H54 (cell line): ENCODE measurements around the gene LUC7L2.
"Not testable (repeated sequence)": the region's sequence is repeated elsewhere in the genome, so short reads cannot be mapped to it uniquely, and the experiment has no call there.

ENCODE experiments used
- DNase-seq: peaks from one replicate; pipeline ENCODE4 v3.0.0; 2011; ENCODE audit warnings: low spot score, mixed read lengths; ENCODE audit not compliant: insufficient read length
- FAIRE-seq: peaks from 3 replicates; lab custom pipeline; 2011; peaks lifted over from hg19 to GRCh38; lab: Jason Lieb, UNC
- POLR2A ChIP-seq: IDR thresholded peaks from 2 replicates; pipeline ENCODE4 v1.6.1; 2011; ENCODE audit warnings: low read depth, mild to moderate bottlenecking, low read length

LUC7L2 gene

DNA sequence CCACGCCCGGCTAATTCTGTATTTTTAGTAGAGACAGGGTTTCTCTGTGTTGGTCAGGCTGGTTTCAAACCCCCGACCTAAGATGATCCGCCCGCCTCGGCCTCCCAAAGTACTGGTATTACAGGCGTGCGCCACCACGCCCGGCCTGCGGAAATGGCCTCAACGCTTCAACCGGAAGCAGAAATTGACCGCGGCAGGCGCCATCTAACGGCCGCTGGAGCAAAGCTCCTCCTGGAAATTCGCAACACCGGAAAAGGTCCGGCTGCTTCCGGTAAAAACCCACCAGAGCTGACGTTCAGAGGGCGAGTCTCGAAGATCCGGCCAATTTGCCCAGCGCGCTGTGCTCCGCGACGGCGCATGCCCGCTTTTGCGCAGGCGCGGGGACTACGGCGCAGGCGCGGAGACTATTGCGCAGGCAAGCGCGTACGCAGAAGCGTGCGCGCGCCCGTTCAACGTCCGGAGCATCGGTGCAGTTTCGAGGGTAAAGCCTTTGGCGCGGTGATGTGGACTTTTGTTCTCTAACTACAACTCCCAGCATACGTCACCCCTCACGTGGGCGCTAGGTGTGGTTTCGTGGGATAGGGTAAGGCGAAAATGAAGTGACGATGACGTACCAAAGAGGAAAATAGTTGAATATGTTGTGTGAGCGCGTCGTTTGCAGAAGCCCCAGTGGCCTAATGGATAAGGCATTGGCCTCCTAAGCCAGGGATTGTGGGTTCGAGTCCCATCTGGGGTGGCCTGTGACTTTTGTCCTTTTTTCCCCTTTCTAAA, 19.5 kb upstream of the LUC7L2 start:
- peak; percentile 68 for DNase-seq
- peak; percentile 52 for FAIRE-seq
- 0 out of 2 replicates have a peak, but pooled peaks have one; percentile 25 for TF ChIP-seq POLR2A

DNA sequence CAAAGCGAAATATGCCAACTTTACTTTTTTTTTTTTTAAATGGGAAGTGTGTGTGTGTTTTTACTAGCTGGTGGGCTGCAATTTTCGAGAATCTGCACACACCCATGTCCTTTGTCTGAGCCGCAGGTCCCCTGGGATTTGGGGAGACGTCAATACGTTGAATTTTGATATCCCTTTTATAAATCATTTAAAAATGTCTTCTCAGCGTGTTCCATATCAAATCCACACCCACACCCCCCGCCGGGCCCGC, 19.0 kb upstream of the LUC7L2 start:
- DNase-seq (no peak), FAIRE-seq (no peak)
- no peak for TF ChIP-seq POLR2A

DNA sequence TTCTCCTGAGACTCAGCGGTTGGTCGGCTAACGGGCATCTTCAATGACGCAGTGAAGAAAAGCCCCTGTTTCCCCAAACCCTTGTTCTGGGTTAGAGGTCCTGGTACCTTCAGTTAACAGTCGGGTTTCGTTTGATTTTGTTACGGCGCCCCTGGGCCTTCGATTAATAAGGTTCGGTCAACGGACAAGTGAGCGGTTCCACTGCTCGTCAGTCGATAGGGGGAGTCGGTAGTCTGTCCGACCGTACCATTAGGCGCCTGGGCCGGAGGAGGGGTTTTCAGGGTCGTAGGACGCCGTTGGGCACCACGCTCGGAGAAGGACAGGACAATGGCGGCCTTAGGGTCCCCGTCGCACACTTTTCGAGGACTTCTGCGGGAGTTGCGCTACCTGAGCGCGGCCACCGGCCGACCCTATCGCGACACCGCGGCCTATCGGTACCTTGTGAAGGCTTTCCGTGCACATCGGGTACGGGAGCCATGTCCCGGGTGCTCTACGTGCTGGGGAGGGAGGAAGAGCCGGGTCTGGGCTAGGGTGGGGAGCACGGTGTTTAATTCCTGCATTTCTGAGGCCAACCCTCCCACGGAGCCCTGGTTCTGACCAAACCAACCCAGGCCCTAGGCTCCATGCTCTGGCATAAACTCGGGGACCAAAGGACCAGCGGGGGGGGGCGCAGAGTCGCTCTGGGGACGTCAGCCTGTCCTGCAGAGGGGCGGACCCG, 18.5 kb upstream of the LUC7L2 start, which contains the start of gene FMC1:
Gene FMC1 (plus strand): TSS at position 280 of the 718 bp plus-strand sequence. CDS start 48 bp downstream, at position 328.
- no peak for FAIRE-seq
- peak; percentile 60 for DNase-seq
- peak; percentile 42 for TF ChIP-seq POLR2A

DNA sequence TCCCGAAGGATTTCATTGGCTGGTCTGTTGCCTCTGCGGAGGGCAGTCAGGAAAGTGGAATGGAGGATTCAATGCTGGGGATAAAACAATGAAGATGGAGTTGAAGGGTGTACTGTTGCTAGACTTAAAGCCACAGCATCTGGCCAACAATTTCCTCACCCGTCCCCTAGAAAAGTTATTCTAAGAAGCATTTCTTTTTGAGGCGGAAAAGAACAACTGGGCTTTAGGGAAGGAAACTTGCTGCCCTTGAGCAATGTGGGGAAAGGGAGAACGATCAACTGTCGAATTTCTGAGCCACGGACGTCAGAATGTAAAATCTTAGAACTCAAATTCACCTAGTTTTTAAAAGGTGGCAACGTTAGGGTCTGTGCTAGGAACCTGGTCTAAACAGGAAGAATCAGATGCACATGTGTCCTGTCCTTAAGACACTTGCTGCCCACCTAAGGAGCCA, 17.9 kb upstream of the LUC7L2 start:
- no peak for TF ChIP-seq POLR2A
- FAIRE-seq (no peak), DNase-seq (no peak)

DNA sequence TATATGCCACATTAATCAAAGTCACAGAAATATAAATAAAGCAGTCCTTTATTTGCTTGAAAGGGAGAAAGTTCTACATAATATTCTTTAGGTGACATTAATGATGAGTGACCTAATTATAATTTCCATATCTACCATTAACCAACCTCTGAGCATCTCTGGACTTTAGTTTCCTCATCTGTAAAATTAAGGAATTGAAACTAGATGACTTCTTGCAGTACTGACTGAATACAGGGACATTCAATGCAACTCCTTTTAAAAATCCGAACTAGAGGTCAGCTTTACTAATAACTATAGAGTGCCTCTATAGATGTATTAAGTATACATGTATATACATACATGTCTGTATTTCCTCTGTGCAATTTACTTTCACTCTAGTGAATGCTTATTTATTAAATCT, 14.7 kb upstream of the LUC7L2 start:
- no peak for TF ChIP-seq POLR2A
- DNase-seq (no peak), FAIRE-seq (no peak)

DNA sequence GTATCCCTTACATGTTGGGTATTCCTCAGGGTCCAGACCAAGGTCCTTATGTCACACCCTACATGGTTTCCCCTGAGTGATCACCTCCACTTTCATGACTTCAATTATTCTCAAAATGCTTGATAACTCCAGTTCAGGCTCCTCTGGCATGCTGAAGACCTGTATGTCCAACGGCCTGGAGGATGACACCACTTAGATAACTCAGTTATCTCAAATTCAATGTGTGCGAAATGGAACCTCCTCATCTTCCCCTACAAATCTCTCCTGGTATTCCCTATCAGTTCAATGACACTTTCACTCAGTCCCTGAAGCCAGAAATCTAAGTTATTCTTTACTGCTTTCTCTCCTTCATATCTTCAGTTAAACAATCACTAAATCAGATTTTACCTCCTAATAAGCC, 8.7 kb upstream of the LUC7L2 start:
- FAIRE-seq (no peak), DNase-seq (no peak)
- TF ChIP-seq POLR2A = no peak

DNA sequence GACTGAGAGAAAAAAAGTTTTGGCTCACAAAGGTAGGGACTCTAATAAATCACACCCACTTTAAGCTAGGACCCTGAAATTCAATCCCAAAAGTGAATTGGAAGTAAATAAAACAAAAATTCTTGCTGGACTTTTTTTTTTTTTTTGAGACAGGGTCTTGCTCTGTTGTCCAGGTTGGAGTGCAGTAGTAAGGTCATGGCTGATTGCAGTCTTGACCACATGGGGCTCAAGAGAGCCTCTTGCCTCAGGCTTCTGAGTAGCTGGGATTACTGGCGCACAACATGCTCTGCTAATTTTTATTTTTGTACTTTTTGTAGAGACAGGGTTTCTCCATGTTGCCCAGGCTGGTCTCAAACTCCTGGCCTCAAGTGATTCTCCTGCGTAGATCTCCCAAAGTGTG, 5.0 kb upstream of the LUC7L2 start:
- DNase-seq (no peak), FAIRE-seq (no peak)
- TF ChIP-seq POLR2A = no peak

DNA sequence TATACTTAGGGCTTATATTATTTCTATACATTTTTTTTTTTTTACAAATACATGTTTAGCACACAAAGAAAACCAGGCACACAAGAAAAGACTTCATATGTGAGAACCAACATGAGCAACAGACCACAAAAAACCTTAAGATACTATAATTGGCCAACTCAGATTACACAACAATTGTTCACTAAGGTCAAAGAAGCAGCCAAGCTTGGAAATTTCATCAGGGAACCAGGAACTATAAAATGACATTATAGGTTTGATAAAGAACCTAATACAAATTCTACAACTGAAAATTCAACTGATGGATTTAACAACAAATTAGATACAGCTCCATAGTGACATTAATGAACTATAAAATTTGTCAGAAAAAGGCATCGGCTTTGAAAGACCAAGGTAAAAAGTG, 4.4 kb upstream of the LUC7L2 start:
- no peak for DNase-seq
- FAIRE-seq = no peak
- no peak for TF ChIP-seq POLR2A

DNA sequence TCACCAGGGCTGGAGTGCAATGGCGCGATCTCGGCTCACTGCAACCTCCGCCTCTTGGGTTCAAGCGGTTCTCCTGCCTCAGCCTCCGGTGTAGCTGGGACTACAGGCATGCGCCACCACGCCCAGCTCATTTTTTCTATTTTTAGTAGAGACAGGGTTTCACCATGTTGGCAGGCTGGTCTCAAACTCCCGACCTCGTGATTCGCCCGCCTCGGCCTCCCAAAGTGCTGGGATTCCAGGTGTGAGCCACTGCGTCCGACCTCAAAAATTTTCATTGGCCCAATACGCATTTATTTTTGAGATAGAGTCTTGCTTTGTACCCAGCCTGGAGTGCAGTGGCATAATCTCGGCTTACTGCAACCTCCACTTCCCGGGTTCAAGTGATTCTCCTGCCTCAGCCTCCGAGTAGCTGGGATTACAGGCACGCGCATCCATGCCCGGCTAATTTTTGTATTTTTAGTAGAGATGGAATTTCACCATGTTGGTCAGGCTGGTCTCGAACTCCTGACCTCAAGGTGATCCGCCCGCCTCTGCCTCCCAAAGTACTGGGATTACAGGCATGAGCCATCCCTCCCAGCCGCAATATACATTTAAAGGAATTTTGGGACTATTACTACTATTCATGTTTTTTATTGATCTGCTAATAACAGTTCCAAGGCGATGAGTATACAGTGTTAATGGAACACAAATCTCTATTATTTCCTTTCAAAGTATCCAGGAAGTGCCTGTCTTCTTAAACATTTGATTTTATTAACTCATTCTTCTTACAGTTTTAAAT, 1.8 kb upstream of the LUC7L2 start:
- not testable (repeated sequence) for FAIRE-seq, DNase-seq

DNA sequence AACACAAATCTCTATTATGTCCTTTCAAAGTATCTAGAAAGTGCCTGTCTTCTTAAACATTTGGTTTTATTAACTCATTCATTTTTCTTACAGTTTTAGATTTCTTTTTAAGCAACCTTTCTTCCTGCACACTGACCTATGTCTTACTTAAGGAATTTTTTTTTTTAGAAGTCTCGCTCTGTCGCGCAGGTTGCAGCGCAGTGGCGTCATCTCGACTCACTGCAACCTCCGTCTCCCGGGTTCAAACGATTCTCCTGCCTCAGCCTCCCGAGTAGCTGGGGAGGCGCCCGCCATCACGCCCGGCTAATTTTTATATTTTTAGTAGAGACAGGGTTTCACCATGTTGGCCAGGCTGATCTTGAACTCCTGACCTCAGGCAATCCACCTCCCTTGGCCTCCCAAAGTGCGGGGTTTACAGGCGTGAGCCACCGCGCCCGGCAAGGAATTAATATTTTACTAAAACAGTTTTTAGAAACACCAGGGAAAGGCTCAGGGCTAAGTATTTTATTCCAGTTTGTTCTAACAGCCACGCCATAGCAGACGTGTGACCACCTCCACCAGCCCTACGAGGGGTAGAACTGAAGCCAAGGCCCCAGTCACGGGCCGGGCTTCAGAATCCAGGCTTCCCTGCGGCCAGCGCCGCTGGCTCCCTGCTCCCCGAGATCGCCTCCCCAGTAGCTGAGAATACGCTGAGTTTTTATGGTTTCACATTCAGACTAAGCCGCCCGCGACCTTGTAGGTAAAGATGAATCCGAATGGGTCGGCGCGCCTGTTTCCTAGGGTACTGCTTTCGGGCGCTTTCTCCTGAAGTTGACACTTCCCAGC, 941 bp upstream of the LUC7L2 start:
- FAIRE-seq = no peak
- no peak for TF ChIP-seq POLR2A
- no peak for DNase-seq

DNA sequence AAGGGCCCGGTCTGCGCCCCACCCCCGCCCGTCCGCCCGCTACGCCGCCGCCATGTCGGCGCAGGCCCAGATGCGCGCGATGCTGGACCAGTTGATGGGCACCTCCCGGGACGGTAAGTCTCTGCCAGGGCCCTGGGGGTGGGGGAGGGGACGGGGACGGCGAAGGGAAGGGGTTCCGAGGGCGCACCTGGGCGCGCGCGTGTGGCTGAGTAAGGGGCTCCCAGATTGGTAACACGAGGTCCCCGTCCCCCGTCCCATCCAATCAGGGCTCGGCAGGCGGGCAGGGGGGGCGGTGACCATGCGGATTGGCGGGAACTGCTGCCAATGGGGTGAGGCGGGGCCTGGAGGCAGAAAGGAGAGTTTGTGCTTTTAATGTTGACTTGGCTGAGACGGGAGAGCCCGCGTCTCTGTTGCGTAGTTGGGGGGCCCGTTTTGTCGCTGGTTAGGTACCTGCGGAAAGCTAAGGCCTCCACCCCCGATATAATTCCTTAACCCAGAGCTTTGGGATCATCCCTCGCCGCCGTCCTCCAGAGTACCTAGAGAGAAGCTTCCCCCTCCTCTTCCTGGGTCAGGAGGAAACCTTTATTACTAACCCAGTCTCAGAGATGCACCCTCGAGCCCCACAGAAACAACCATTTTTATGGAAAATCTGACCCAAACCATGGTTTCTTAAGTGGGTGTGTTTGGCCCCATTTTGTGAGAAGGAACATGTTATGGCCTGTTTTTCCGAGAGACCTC, 685 bp downstream of the LUC7L2 start:
- peak; percentile 52 for FAIRE-seq
- DNase-seq = peak; percentile 69
- peak; percentile 48 for TF ChIP-seq POLR2A

DNA sequence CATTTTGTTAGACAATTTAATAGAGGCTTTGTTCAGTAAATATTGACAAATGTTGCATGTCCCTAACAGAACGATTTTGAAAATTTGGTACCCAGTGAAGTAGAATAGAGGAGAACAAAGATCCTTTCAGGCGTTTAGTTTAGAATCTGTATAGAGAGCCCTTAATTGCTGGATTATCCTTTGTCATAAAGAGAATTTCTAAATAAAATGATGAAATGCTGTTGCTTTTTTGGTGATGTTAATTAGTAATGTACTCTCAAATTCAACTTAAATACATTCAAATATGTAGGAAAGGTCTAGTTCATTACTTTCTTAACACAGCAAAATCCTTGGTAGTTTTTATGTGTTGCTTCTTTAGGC, 1.2 kb downstream of the LUC7L2 start:
- DNase-seq (no peak), FAIRE-seq (no peak)
- TF ChIP-seq POLR2A = no peak

DNA sequence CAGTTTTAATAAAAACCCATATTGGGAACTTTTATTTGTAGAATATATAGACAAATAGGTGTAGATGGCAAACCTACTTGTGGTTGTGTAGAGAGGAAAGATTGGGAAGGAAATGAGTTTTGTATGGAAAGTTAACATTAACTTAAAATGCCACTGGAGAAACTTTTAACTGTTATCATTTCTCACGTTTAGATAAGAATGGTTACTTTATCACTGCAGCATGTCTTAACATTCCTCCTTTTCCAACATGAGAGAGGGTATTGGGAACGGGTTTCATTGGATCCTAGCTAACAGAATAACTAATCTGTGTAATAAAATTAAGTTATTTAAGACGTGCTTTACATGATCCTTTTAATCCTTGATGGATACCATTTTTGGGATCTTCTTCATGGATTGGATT, 1.8 kb downstream of the LUC7L2 start:
- no peak for TF ChIP-seq POLR2A
- FAIRE-seq = no peak
- no peak for DNase-seq
